ENCODE results near the gene ARID1A.

The ARID1A gene

DNA sequence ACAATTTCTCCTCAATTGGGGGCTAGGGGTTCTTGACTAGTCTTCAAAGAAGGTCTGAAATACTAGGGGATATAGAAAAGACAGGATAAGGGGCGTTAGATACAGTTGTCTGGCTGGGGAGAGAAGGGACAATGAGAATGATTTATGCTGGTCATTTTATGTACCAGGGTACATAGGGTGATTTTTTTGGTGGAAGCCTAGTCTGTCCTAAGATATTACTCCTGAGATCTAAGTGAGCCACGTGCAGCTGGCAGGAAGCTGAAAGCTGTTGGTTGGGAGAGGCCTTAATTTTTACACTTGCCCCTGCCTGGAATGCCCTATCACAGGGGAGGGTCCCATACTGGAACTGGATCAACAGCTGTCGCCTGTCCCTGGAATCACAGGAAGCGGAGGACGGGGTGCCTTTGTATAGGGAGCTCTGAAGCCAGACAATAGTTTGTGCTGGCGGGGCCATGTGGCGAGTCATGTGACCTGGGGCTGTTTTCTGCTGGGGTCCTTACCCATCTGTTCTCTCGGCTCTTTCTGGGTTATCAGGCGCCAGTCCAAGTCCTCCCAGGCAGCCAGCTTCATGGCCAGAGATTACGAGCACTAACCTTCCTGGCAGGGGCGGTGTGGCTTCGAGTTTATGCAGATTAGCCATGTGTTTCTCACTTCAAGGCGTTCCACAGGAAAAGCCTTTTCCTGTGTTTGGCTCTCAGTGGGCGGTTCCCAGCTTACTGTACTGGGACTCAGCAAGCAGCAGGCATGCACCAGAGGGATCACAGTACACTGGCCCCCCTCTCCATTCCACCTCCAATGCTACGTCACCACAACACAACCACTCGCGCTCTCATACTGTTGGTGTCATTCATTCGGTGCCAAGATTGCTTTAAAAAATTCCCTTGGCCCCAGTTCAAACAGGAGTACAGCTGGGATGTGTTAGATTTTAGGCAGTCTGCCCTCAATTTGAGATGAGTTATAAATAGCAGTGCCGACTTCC lies 27.5 kb downstream of the ARID1A start:
- TF ChIP-seq FOXP2 (optimal IDR thresholded peaks at IDR 0.05; ENCODE audit: borderline replicate concordance, extremely low read depth, extremely low read length, insufficient read depth) = peak; percentile 90
- peak; percentile 22; the same call in 1 of the 2 replicates for TF ChIP-seq TAF1 (IDR thresholded peaks at IDR 0.05; ENCODE audit: borderline replicate concordance, insufficient read depth, low read length)
- TF ChIP-seq SIN3A (IDR thresholded peaks at IDR 0.05; ENCODE audit: borderline replicate concordance, insufficient read depth, low read length) = peak; percentile 90
- peak in 1 of 2 experiments; percentile 36; a peak in 2 of 4 replicates for TF ChIP-seq REST (IDR thresholded peaks at IDR 0.05; ENCODE audit: insufficient read depth in 1 of 2, low read depth in 2 of 2, low read length in 2 of 2)
- peak; percentile 42; the same call in 1 of the 2 replicates for TF ChIP-seq POLR2AphosphoS5 (IDR thresholded peaks at IDR 0.05; ENCODE audit: low read depth, low read length)

DNA sequence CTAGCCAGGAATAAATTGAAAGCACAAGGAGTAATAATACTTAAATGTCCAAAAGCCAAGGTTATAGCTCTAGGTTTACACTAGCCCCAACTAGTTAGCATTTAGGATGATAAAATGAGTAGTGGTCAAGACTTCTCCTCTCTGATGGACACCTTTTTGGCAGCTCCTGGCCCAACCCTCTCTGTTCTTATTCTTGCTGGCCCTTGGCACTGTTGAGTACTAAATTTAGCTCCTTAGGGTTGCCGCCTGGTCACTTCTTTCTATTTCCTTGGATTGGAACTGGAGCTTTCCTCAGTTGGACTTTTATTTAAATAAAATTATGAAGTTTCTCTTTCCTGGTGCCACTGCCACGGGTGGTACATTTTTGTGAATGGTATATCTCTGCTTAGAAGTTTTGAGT lies 28.3 kb downstream of the ARID1A start:
- TF ChIP-seq SIN3A (IDR thresholded peaks at IDR 0.05; ENCODE audit: borderline replicate concordance, insufficient read depth, low read length) = no peak
- no peak for TF ChIP-seq POLR2AphosphoS5 (IDR thresholded peaks at IDR 0.05; ENCODE audit: low read depth, low read length)
- TF ChIP-seq FOXP2 (optimal IDR thresholded peaks at IDR 0.05; ENCODE audit: borderline replicate concordance, extremely low read depth, extremely low read length, insufficient read depth) = no peak
- TF ChIP-seq TAF1 (IDR thresholded peaks at IDR 0.05; ENCODE audit: borderline replicate concordance, insufficient read depth, low read length) = no peak
- TF ChIP-seq REST (IDR thresholded peaks at IDR 0.05; ENCODE audit: insufficient read depth in 1 of 2, low read depth in 2 of 2, low read length in 2 of 2) = no peak

- no peak for TF ChIP-seq POLR2AphosphoS5 (IDR thresholded peaks at IDR 0.05; ENCODE audit: low read depth, low read length)
- TF ChIP-seq REST (IDR thresholded peaks at IDR 0.05; ENCODE audit: insufficient read depth in 1 of 2, low read depth in 2 of 2, low read length in 2 of 2) = no peak
- no peak for TF ChIP-seq SIN3A (IDR thresholded peaks at IDR 0.05; ENCODE audit: borderline replicate concordance, insufficient read depth, low read length)
- TF ChIP-seq FOXP2 (optimal IDR thresholded peaks at IDR 0.05; ENCODE audit: borderline replicate concordance, extremely low read depth, extremely low read length, insufficient read depth) = no peak
Observed at GRCh38 chr1:26724926-26725325, 29.1 kb downstream of the ARID1A start.

GRCh38 chr1:26726784-26727183 lies 31.0 kb downstream of the ARID1A start:
- no peak for TF ChIP-seq REST (IDR thresholded peaks at IDR 0.05; ENCODE audit: insufficient read depth in 1 of 2, low read depth in 2 of 2, low read length in 2 of 2)
- TF ChIP-seq TAF1 (IDR thresholded peaks at IDR 0.05; ENCODE audit: borderline replicate concordance, insufficient read depth, low read length) = no peak
- TF ChIP-seq POLR2AphosphoS5 (IDR thresholded peaks at IDR 0.05; ENCODE audit: low read depth, low read length) = no peak
- TF ChIP-seq FOXP2 (optimal IDR thresholded peaks at IDR 0.05; ENCODE audit: borderline replicate concordance, extremely low read depth, extremely low read length, insufficient read depth) = no peak
- TF ChIP-seq SIN3A (IDR thresholded peaks at IDR 0.05; ENCODE audit: borderline replicate concordance, insufficient read depth, low read length) = no peak

Measured in PFSK-1 (cell line).